ENCODE results near the gene RPL36A.

The RPL36A gene

GRCh38 chrX:101419489-101419888 lies 28.7 kb downstream of the RPL36A start:
- no peaks in the 10 kb centered on the region for H3K36me3 ChIP-seq
- H3K27ac ChIP-seq = no peak overlapping the region
- no peaks in the 10 kb centered on the region for H3K27me3 ChIP-seq
- H3K4me3 ChIP-seq (ENCODE audit: low read depth in 1 of 2, low read length in 1 of 2) = no peak overlapping the region
- TF ChIP-seq, protein P1, sequence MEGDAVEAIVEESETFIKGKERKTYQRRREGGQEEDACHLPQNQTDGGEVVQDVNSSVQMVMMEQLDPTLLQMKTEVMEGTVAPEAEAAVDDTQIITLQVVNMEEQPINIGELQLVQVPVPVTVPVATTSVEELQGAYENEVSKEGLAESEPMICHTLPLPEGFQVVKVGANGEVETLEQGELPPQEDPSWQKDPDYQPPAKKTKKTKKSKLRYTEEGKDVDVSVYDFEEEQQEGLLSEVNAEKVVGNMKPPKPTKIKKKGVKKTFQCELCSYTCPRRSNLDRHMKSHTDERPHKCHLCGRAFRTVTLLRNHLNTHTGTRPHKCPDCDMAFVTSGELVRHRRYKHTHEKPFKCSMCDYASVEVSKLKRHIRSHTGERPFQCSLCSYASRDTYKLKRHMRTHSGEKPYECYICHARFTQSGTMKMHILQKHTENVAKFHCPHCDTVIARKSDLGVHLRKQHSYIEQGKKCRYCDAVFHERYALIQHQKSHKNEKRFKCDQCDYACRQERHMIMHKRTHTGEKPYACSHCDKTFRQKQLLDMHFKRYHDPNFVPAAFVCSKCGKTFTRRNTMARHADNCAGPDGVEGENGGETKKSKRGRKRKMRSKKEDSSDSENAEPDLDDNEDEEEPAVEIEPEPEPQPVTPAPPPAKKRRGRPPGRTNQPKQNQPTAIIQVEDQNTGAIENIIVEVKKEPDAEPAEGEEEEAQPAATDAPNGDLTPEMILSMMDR (IDR thresholded peaks at IDR 0.05) = no peak
- peaks cover 9 to 12% of the 10 kb centered on the region in 2 experiments for H3K4me1 ChIP-seq (ENCODE audit: control insufficient read depth in 1 of 2, insufficient read depth in 1 of 2, low read depth in 1 of 2, low read length in 1 of 2)
- no peaks in the 10 kb centered on the region for H3K9me3 ChIP-seq

DNA sequence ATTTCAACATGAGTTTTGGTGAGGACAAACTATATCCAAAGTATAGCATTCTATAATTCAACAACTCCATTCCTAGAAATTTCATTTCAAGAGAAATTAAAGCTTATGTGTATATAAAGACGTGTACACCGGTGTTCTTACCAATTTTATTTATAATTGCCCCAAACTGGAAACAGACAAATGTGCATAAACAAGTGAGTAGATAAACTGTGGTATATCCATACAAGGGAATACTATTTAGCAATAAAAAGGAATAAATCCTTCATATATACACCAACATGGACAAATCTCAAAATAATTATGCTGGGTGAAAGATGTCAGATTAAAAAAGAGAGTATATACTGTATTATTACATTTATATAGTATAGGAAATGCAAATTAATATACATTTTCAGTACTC lies 37.1 kb downstream of the RPL36A start:
- H3K4me3 ChIP-seq (ENCODE audit: low read depth in 1 of 2, low read length in 1 of 2) = no peak overlapping the region
- no peak overlapping the region for H3K27ac ChIP-seq
- H3K36me3 ChIP-seq = no peaks in the 10 kb centered on the region
- TF ChIP-seq, protein P1 (IDR thresholded peaks at IDR 0.05) = no peak
- peaks cover 3 to 4% of the 10 kb centered on the region in 2 experiments for H3K4me1 ChIP-seq (ENCODE audit: control insufficient read depth in 1 of 2, insufficient read depth in 1 of 2, low read depth in 1 of 2, low read length in 1 of 2)
- H3K27me3 ChIP-seq = no peaks in the 10 kb centered on the region
- H3K9me3 ChIP-seq = no peaks in the 10 kb centered on the region

DNA sequence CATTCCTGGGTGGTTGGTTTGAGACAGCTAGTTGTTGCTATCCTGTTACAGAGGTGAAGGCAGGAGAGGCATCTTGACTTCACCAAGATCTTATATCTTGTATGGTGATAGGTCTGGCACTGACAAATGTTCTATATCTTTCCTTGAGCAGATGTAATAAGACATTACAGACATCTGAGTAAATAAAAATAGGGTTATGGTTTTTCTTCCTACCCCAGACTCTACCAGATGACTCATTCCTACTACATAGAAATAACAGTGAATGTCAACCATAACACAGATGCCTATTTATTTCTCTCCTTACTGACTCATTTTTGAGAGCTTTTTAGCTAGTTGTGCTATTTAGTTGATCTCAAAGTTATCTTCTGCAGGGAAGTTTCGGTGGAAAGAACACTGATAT lies 39.1 kb downstream of the RPL36A start:
- Histone ChIP-seq H3K27me3 (no peaks in the 10 kb centered on the region), H3K9me3 (no peaks in the 10 kb centered on the region), H3K4me1 (ENCODE audit: control insufficient read depth in 1 of 2, insufficient read depth in 1 of 2, low read depth in 1 of 2, low read length in 1 of 2) (peaks cover 3 to 4% of the 10 kb centered on the region in 2 experiments), H3K27ac (no peak overlapping the region), H3K36me3 (no peaks in the 10 kb centered on the region), H3K4me3 (ENCODE audit: low read depth in 1 of 2, low read length in 1 of 2) (no peak overlapping the region)
- TF ChIP-seq, protein P1 (IDR thresholded peaks at IDR 0.05) = no peak

DNA sequence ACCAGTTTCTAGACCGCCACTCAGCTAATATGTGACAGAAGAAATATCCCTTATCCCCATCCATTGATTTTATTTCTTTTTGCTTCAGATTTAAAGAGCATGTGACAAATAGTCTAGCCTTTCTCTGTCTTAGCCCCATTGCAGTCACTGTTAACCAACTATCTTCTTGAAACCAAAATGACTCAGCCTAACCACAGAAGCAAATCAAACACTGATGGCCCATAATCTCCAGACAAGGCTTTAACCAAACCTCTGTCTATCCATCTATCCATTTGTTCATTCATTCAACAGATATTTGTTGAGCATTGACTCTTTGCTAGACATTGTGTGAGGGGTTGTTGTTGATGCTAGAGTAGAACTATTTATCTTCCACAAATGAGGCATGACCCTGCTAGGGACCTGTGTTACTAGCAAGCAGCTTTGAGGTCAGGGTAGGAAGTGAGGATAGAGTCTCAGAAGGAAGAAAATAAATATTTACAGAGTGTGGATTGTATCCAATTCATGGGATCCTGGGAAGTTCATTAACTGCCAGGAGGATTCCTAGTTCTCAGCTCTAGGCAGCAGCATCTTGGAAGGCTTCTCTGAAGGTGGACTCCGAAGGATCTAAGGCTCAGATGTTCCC lies 39.8 kb downstream of the RPL36A start:
- Histone ChIP-seq H3K9me3 (no peaks in the 10 kb centered on the region), H3K27ac (no peak overlapping the region), H3K4me1 (ENCODE audit: control insufficient read depth in 1 of 2, insufficient read depth in 1 of 2, low read depth in 1 of 2, low read length in 1 of 2) (peaks cover 3 to 4% of the 10 kb centered on the region in 2 experiments), H3K27me3 (no peaks in the 10 kb centered on the region), H3K36me3 (no peaks in the 10 kb centered on the region), H3K4me3 (ENCODE audit: low read depth in 1 of 2, low read length in 1 of 2) (no peak overlapping the region)
- TF ChIP-seq, protein P1 (IDR thresholded peaks at IDR 0.05) = no peak

DNA sequence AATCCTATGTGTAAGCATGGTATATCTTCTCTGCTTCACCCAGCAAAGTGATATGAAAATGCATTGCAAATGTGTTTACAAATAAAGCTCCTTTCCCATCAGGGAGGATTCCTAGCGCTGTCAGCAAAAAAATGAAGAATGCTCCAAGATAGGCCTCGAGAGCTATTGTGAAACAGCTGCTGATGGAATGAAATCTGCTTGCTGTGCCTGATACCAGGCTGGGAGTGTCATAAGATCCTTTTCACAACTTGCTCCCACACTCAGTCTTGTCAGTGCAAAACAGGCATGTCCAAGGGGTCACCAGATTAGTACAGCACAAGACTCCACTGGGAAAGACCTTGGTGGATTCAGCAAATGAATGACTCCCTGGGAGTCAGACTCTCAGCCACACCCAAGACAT lies 51.3 kb downstream of the RPL36A start:
- H3K36me3 ChIP-seq = peaks cover 5% of the 10 kb centered on the region
- no peaks in the 10 kb centered on the region for H3K27me3 ChIP-seq
- no peaks in the 10 kb centered on the region for H3K4me1 ChIP-seq (ENCODE audit: control insufficient read depth in 1 of 2, insufficient read depth in 1 of 2, low read depth in 1 of 2, low read length in 1 of 2)
- no peak overlapping the region for H3K4me3 ChIP-seq (ENCODE audit: low read depth in 1 of 2, low read length in 1 of 2)
- TF ChIP-seq, protein P1 (IDR thresholded peaks at IDR 0.05) = no peak
- no peaks in the 10 kb centered on the region for H3K9me3 ChIP-seq
- no peak overlapping the region for H3K27ac ChIP-seq

Data from neutrophil (primary cell).